ENCODE results near the gene NUDT15.
A peak's percentile ranks its signal among the peaks of the same experiment; 100 is the strongest.
"Not testable (repeated sequence)": the region's sequence is repeated elsewhere in the genome, so short reads cannot be mapped to it uniquely, and the experiment has no call there.

The NUDT15 gene

DNA sequence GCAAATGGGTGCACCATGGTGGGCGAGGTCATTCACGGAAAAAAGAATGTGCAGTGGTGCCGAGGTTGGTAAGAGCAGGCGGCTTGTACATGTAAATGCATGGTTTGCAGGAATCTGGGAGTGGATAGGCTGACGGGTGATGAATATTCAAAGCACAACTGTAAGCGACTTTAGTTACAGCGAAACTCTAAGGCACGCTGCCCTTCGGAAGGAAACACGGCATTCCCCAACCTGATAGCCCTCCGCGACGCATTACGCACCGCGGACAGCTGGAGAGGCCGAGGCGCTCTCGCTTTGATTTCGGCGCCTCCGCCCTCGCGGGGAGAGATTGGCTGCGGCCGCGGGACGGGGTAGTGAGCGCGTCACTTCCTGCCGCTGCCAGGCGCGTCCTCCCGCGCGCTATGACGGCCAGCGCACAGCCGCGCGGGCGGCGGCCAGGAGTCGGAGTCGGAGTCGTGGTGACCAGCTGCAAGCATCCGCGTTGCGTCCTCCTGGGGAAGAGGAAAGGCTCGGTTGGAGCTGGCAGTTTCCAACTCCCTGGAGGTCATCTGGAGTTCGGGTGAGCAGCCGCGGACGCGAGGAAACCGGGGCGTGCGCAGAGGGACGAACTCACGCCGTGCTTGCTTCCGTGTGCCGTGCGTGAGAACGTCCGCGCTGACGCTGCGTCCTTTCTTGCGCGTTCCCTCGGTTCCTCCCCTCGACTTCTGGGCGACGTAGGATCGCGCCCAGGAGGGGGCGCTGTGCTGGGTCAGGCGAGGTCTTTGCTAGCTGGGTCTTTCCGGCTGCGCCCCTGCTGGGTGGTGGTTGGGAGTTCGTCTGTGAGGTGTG is at the start of gene NUDT15:
Gene NUDT15 (plus strand): TSS at position 381 of the 828 bp plus-strand sequence. CDS start 21 bp downstream, at position 402.
- DNase-seq: peak; percentile 59

GRCh38 chr13:47990427-47990826 is 47.1 kb upstream of the NUDT15 start:
- no peak for DNase-seq

GRCh38 chr13:47990920-47991466 is 46.5 kb upstream of the NUDT15 start:
- DNase-seq: no peak

- no peak for DNase-seq
Observed at GRCh38 chr13:47991859-47992258, 45.7 kb upstream of the NUDT15 start.

DNA sequence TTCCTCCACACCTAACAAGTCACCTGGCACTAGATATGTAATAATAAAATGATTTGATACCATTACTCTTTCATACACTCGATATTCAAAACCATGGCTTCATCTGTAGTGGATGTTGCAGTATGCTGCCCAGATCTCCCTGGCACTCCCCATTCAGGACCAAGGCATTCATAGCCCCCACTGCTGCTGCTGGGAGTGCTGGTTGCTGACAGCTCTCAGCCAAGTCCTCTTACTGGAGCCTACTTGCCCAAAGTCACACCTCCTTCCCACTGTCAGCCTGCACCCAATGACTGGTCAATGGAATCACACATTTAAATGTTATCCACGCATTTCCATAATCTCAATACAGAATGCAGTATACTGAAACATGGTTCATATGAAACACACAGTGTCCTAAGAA is 40.1 kb upstream of the NUDT15 start:
- DNase-seq: no peak

- no peak for DNase-seq
Observed at GRCh38 chr13:47999973-48000372, 37.6 kb upstream of the NUDT15 start.

DNA sequence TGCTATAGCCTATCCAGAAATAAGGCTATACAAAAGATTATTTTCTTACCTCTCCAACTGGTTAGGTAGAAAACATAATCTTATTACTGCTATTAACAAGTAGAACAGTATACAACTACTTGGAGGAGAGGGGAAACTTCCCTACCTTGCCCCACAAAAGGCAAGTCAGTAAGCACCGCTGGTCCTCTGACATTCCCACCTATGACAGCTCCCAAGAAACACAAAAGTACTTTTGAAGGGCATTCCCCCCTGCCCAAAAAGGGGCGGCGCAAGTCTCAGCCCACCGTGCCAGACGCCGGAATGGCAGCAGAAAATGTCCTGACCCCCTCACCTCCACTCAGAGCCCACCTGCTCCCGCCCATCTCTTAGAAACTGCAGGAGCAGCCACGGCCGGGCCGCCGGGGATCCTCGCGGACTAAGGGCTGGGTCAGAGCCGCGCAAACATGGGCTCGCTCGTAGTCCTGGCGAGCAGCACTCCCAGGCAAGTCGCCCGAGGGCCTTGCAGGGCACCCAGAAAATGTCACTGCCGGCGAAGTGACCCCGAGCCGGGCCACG is 36.9 kb upstream of the NUDT15 start:
- no peak for DNase-seq

DNA sequence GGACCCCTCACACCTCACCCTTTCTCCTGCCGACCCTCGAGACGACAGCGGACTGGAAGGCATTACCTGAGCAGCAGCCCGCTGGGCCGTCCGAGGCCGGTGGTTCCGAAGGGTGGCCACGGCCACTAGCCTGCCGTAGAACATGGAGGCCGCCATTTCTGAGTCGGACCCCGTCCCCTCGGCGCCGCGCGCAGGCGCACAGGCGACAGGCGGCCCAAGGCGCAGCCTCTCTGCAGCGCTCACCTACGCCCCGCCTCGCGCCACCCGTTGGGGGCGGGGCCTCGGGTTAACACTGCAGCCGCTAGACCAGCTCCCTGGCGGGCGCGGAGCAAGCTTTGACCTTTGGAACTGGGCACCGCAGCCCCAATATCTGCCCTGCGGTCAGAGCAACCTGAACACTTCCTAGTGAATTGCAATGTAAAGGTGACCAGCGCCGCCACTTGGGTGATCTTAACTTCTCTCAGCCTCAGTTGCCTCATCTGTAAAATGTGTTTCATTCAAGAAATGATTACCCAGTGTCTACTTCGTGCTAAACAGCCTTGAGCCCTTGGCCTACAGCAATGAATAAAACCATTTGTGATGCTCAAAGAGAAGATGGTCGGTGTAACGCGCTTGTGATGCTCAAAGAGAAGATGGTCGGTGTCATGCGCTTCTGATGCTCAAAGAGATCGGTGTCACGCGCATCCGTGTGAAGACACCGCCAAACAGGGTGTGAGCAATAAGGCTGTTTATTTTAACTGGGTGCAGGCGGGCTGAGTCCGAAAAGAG is 36.2 kb upstream of the NUDT15 start, which contains the start of gene SUCLA2:
Gene SUCLA2 (minus strand): TSS at position 160 of the 768 bp plus-strand sequence. CDS start 4 bp downstream, at position 156.
- DNase-seq: peak; percentile 19

GRCh38 chr13:48001999-48002398 is 35.5 kb upstream of the NUDT15 start:
- DNase-seq: not testable (repeated sequence)

- no peak for DNase-seq
Observed at GRCh38 chr13:48004201-48004600, 33.3 kb upstream of the NUDT15 start.

GRCh38 chr13:48006396-48006795 is 31.1 kb upstream of the NUDT15 start:
- no peak for DNase-seq

DNA sequence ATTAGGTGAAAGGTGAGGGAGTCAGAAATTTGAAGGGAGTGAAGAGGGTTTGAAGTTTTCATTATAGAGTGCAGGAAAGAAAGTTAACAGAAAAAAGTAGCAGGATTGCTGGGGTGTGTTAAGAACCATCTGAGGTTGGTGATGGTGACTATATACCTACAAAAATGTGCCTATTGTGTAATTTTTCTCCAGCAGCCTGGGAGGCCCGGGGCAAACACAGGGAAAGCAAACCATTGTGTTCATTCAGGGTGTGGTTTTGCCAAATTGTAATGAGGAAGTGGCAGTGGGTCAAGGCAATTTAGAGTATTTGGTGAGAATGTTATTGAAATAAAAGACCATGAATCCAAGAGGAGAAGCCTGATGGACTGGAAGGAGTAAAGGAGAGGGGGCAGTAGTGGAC is 28.2 kb upstream of the NUDT15 start:
- DNase-seq: no peak

DNA sequence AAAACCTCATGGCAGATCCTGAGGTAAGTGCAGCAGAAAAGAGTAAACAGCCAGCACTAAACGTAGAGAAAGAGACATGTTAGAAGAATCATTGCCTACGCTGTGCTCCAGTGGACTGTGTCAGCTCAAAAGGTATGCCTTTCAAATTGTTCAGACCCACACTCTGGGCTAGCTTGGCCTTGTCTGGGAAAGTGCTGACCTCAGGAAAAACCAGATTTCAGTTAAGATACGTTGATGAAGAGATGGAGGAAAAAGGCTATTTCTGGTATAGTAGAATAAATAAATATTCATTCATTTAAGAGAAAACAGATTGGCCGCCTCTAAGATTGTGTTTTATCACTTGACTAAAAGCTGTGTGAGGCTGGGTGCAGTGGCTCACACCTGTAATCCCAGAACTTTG is 26.8 kb upstream of the NUDT15 start:
- no peak for DNase-seq

DNA sequence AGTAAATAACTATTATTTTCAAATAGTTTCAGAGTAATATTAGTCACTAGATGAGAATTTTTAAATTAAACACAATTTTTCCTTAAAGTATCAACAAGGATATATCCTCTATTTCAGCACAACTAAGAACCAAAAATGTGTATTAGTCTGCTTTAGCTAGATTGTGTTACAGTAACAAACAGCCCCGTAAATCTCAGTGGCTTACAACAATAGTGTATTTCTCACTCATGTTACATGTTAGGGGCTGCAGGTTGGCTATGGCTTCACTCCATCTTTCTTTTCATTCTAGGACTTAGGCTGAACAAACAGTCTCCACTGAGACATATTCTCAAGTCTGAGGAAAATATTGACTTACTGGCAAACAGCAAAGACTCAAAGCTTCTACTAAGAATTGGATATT is 24.9 kb upstream of the NUDT15 start:
- no peak for DNase-seq

- DNase-seq: no peak
Observed at GRCh38 chr13:48014359-48014758, 23.2 kb upstream of the NUDT15 start.

DNA sequence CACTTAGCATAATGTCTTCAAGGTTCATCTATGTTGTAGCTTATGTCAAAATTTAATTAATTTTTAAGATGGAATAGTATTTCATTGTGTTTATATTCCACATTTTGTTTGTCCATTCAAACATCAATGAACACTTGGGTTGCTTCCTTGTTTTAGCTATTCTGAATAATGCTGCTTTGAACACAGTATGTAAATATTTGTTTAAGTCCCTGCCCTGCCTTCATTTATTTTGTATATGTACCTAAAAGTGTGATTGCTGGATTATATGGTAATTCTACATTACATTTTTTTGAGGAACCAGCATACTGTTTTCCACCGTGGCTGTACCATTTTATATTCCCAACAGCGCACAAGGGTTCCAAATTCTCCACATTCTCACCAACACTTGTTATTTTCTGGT is 18.9 kb upstream of the NUDT15 start:
- no peak for DNase-seq

DNA sequence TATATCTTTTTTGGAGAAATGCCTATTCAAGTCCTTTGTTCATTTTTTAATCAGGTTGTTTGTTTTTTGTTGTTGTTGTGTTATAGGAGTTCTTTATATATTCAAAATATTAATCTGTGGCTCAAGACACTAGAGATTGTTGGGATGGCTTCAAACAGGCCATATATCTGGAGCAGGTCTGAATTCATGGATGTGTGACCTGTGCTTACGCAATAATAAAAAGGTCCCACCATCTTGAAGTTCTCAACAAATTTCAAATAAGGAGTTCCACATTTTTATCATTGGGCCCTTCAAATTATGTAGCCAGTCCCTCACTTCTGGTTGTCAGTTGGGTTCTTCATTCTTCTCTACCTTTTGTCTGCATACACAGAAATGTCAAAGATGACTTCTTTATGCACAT is 17.7 kb upstream of the NUDT15 start:
- no peak for DNase-seq

GRCh38 chr13:48028066-48028465 is 9.5 kb upstream of the NUDT15 start:
- DNase-seq: no peak

GRCh38 chr13:48029859-48030258 is 7.7 kb upstream of the NUDT15 start:
- no peak for DNase-seq

DNA sequence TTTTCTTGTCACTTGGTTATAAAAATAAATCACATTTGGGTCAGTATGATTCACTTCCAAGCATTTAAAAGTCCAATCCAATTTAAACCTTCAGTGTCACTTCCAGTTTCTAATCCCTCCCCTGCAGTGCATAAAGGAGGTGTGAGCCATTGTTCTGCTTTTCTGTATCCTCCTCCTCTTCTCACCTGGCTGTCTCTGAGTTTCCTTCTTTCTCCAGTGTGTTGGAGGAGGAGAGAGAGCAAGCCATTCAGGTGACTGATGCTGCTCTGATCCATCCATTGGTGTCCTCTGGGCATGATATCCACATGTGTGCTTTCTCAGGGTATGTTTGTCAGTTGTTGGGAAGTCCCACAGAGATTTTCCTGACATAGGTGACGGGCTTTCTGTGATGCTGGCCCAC is 1.2 kb downstream of the NUDT15 start:
- no peak for DNase-seq

GRCh38 chr13:48040049-48040448 is 2.5 kb downstream of the NUDT15 start:
- no peak for DNase-seq

DNA sequence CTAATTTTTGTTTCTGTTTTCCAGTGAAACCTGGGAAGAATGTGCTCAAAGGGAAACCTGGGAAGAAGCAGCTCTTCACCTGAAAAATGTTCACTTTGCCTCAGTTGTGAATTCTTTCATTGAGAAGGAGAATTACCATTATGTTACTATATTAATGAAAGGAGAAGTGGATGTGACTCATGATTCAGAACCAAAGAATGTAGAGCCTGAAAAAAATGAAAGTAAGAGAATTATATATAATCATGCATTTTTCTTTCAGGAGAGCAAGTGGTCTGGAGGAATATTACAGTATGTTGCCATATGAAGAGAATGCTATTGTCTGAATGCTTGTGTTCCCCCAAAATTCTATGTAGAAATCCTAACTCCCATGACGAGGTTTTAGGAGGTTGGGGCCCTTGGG is 3.4 kb downstream of the NUDT15 start:
- no peak for DNase-seq

GRCh38 chr13:48042894-48043293 is 5.4 kb downstream of the NUDT15 start:
- DNase-seq: no peak

All from NCI-H2029 treated with DMSO at 0.1 percent for 48 hours (cell line).